ENCODE data around the gene ACOXL.

The ACOXL gene

DNA sequence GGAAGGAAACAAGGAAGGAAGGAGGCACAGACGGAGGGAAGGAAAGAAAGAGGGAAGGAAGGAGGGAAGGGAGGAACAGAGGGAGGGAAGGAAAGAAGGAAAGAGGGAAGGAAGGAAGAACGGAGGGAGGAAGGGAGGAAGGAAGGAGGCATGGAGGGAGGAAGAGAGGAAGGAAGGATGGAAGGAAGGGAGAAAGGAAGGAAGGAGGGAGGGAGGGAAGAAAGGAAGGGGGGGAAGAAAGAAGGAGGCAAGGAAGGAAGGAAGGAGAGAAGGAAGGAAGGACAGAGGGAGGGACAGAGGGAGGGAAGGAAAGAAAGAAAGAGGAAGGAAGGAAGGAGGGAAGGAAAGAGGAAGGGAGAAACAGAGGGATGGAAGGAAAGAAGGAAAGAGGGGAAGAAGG, 7.6 kb upstream of the ACOXL start:
- Histone ChIP-seq H3K9me3 (ENCODE audit: insufficient read depth, low read depth, low read length) (no peaks in the 10 kb centered on the region), H3K4me3 (ENCODE audit: low read length) (no peak overlapping the region), H3K27me3 (ENCODE audit: insufficient read depth, low read length) (0 out of 2 replicates have a peak, but pooled peaks cover 3% of the 10 kb centered on the region), H3K36me3 (ENCODE audit: insufficient read depth, low read length) (no peaks in the 10 kb centered on the region), H3K9ac (ENCODE audit: low read depth, low read length) (no peak overlapping the region), H3K27ac (ENCODE audit: low read depth, low read length) (no peak overlapping the region), H3K4me1 (ENCODE audit: insufficient read depth, low read length) (peaks cover 5% of the 10 kb centered on the region; the same call in 1 of the 2 replicates)
- 87% methylated on average over 2 of the region's 2 CpGs for WGBS

DNA sequence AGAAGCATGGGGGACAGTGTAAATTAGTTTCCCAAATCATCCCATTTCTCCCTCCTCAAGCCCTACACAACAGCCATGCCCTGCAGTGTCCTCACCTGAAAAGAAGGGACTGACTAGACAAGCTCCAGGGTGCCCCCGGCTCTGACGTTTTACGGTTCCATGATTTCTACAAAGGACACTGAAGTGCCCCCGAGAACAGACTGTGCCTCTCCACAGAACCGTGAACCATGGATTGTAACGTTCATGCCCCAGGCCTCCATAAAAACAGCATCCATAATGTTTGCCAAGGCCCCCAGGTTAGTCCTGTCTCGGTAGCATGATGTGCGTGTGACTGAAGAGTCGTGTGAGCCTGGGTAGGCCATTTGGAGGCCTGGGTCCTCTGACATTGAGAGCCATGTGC, 7.0 kb upstream of the ACOXL start:
- peaks cover 5% of the 10 kb centered on the region; the same call in 1 of the 2 replicates for H3K4me1 ChIP-seq (ENCODE audit: insufficient read depth, low read length)
- no peak overlapping the region for H3K4me3 ChIP-seq (ENCODE audit: low read length)
- 0 out of 2 replicates have a peak, but pooled peaks cover 3% of the 10 kb centered on the region for H3K27me3 ChIP-seq (ENCODE audit: insufficient read depth, low read length)
- H3K27ac ChIP-seq (ENCODE audit: low read depth, low read length): no peak overlapping the region
- no peaks in the 10 kb centered on the region for H3K36me3 ChIP-seq (ENCODE audit: insufficient read depth, low read length)
- H3K9ac ChIP-seq (ENCODE audit: low read depth, low read length): no peak overlapping the region
- no peaks in the 10 kb centered on the region for H3K9me3 ChIP-seq (ENCODE audit: insufficient read depth, low read depth, low read length)
- WGBS: 95% methylated on average over 9 of the region's 9 CpGs

DNA sequence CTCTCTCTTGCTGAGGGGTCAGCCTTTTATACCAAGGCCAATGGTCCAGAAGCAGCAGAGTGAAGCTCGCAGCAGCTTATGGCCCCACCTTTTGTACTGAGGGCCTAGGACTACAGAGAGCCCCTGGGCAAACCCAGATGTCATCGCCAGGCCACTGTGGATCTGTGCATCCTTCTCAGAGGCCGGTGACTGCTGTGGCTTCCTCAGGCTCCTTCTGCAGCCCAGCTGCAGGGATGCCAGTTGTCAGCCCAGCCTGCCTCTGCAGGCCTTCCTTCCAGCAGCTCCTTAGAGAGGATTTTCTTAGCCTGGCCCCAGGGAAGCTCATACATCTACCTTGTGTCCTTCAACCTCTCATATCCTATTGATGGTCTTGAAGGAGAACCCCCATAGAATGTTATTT, 6.5 kb upstream of the ACOXL start:
- Histone ChIP-seq H3K4me1 (ENCODE audit: insufficient read depth, low read length) (peaks cover 7% of the 10 kb centered on the region; the same call in 1 of the 2 replicates), H3K36me3 (ENCODE audit: insufficient read depth, low read length) (no peaks in the 10 kb centered on the region), H3K27ac (ENCODE audit: low read depth, low read length) (no peak overlapping the region), H3K9ac (ENCODE audit: low read depth, low read length) (no peak overlapping the region), H3K27me3 (ENCODE audit: insufficient read depth, low read length) (0 out of 2 replicates have a peak, but pooled peaks cover 3% of the 10 kb centered on the region), H3K9me3 (ENCODE audit: insufficient read depth, low read depth, low read length) (no peaks in the 10 kb centered on the region), H3K4me3 (ENCODE audit: low read length) (no peak overlapping the region)
- WGBS: 88% methylated on average over 3 of the region's 3 CpGs

DNA sequence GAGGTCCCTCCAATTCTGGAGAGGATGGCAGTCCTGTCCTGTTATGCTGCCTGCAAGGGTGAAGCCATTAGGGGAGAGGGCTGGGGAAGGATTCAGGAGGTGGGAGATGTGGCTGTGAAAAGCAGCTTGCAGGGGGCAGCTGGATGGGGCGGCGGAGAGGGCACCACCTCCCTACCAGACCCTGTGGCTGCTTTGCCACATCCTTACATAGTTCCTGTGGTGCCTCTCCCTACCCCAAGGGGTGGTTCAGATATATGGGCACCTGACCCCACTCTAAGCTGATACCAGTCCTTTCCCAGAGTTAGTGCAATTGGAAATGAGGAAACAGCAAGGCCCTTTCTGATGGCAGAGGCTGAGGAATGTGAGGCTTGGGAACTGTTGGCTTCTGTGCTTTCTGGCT, 6.1 kb upstream of the ACOXL start:
- Histone ChIP-seq H3K36me3 (ENCODE audit: insufficient read depth, low read length) (no peaks in the 10 kb centered on the region), H3K4me3 (ENCODE audit: low read length) (no peak overlapping the region), H3K4me1 (ENCODE audit: insufficient read depth, low read length) (peaks cover 10% of the 10 kb centered on the region), H3K9me3 (ENCODE audit: insufficient read depth, low read depth, low read length) (no peaks in the 10 kb centered on the region), H3K9ac (ENCODE audit: low read depth, low read length) (no peak overlapping the region), H3K27ac (ENCODE audit: low read depth, low read length) (no peak overlapping the region), H3K27me3 (ENCODE audit: insufficient read depth, low read length) (peaks cover 4% of the 10 kb centered on the region; the same call in 1 of the 2 replicates)
- whole genome bisulfite sequencing: 94% methylated on average over 2 of the region's 2 CpGs

DNA sequence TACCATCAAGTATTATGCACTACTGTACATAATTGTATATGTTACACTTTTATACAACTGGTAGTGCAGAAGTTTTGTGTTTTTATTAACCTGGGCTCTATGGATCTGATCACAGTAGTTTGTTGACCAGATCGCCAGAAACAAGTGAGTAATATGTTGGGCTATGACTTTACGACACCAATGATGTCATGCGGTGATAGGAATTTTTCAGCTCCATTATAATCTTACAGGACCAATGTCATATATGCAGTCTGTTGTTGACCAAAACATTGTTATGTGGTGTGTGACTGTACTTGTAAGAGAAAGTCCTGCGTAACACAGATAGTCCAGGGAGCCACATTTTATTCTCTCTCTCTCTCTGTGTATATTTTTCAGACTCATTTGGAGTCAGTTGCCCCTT, 4.5 kb upstream of the ACOXL start:
- H3K9me3 ChIP-seq (ENCODE audit: insufficient read depth, low read depth, low read length): no peaks in the 10 kb centered on the region
- H3K27ac ChIP-seq (ENCODE audit: low read depth, low read length): no peak overlapping the region
- H3K4me1 ChIP-seq (ENCODE audit: insufficient read depth, low read length): peaks cover 19% of the 10 kb centered on the region
- no peak overlapping the region for H3K9ac ChIP-seq (ENCODE audit: low read depth, low read length)
- no peaks in the 10 kb centered on the region for H3K36me3 ChIP-seq (ENCODE audit: insufficient read depth, low read length)
- H3K4me3 ChIP-seq (ENCODE audit: low read length): no peak overlapping the region
- H3K27me3 ChIP-seq (ENCODE audit: insufficient read depth, low read length): peaks cover 14% of the 10 kb centered on the region
- 94% methylated on average over 4 of the region's 4 CpGs for WGBS

DNA sequence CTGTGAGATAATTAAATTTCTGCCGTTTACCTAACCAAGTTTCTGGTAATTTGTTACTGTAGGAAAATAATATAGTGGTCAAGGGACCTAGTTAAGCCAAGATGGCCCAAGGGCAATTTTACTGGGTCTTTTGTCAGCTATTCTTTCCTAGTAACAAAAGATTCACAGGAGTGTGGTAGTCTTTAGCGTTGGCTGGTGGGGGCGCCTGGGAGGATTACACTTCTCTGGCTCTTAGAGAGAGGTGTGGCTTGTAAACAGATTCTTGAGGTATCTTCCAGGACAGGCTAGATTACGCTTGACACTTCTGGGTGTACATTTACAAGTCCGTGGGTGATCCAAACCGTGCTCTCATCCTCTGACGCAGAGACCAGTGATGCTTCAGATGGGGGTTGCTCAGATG, 3.3 kb upstream of the ACOXL start:
- no peak overlapping the region for H3K27ac ChIP-seq (ENCODE audit: low read depth, low read length)
- no peaks in the 10 kb centered on the region for H3K36me3 ChIP-seq (ENCODE audit: insufficient read depth, low read length)
- no peaks in the 10 kb centered on the region for H3K9me3 ChIP-seq (ENCODE audit: insufficient read depth, low read depth, low read length)
- peaks cover 26% of the 10 kb centered on the region for H3K4me1 ChIP-seq (ENCODE audit: insufficient read depth, low read length)
- H3K27me3 ChIP-seq (ENCODE audit: insufficient read depth, low read length): peaks cover 25% of the 10 kb centered on the region
- no peak overlapping the region for H3K9ac ChIP-seq (ENCODE audit: low read depth, low read length)
- 62% methylated on average over 7 of the region's 7 CpGs for WGBS
- H3K4me3 ChIP-seq (ENCODE audit: low read length): no peak overlapping the region

DNA sequence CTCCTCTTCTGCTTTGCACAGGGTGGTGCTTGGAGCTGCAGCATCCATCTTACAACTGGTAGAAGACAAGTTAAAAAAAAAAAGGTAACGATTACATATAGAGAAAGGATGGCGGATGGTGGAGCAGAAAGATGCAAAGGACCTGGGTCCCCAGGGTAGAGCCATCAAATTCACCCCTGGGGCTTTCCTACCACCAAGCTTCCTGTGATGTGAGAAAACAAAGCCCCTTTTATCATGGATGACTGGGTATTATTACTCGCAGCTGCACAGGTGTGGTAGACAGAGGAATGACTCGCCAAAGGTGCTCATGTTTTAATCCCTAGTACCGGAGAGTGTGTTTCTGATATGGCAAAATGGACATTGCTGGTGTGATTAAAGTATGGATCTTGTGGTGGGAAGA, 1.3 kb upstream of the ACOXL start:
- peaks cover 35% of the 10 kb centered on the region for H3K4me1 ChIP-seq (ENCODE audit: insufficient read depth, low read length)
- no peak overlapping the region for H3K4me3 ChIP-seq (ENCODE audit: low read length)
- H3K36me3 ChIP-seq (ENCODE audit: insufficient read depth, low read length): no peaks in the 10 kb centered on the region
- H3K27me3 ChIP-seq (ENCODE audit: insufficient read depth, low read length): peaks cover 28% of the 10 kb centered on the region
- 77% methylated on average over 5 of the region's 5 CpGs for WGBS
- no peak overlapping the region for H3K27ac ChIP-seq (ENCODE audit: low read depth, low read length)
- no peaks in the 10 kb centered on the region for H3K9me3 ChIP-seq (ENCODE audit: insufficient read depth, low read depth, low read length)
- no peak overlapping the region for H3K9ac ChIP-seq (ENCODE audit: low read depth, low read length)

DNA sequence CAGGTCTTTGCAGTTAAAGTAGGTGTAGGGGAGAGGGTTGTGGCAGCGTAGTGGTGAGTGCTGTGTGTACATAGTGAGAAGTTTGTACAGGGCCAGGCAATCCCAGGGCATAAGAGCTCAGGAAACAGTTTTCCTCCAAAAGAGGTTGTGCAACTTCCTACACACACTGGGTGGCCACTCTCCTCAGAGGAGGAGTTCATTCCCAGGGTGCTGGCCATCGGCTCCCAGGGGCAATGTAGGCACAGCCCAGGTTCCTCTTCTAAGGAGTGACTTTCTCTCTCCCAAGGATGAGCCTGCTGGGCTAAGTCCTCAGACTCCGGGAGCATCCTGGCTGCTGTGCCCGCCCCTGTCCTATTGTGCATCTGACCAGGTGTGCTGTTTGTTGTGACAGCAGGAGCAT, 3.0 kb downstream of the ACOXL start:
- H3K36me3 ChIP-seq (ENCODE audit: insufficient read depth, low read length): no peaks in the 10 kb centered on the region
- WGBS: 57% methylated on average over 4 of the region's 4 CpGs
- H3K9ac ChIP-seq (ENCODE audit: low read depth, low read length): no peak overlapping the region
- peaks cover 39% of the 10 kb centered on the region for H3K4me1 ChIP-seq (ENCODE audit: insufficient read depth, low read length)
- H3K9me3 ChIP-seq (ENCODE audit: insufficient read depth, low read depth, low read length): no peaks in the 10 kb centered on the region
- no peak overlapping the region for H3K27ac ChIP-seq (ENCODE audit: low read depth, low read length)
- H3K27me3 ChIP-seq (ENCODE audit: insufficient read depth, low read length): peaks cover 28% of the 10 kb centered on the region
- no peak overlapping the region for H3K4me3 ChIP-seq (ENCODE audit: low read length)

DNA sequence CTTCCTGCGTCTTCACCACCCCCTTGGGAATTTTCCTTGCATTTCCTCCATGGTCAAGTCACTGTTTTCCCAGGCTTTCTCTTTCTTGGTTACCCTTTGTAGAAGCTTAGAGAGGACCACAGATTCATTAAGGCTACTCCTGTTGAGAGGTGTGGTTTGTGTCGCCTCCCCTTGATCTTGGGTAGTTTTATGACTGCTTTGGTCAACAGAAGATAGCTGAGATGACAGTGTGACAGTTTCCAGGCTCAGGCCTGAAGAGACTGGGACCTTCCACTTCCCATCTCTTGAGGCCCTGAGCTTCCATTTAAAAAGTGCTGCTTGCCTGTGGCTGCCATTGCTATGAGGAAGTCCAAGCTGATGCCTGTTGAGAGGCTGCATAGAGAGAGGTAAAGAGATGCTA, 5.4 kb downstream of the ACOXL start:
- Histone ChIP-seq H3K27ac (ENCODE audit: low read depth, low read length) (no peak overlapping the region), H3K27me3 (ENCODE audit: insufficient read depth, low read length) (peaks cover 16% of the 10 kb centered on the region), H3K4me3 (ENCODE audit: low read length) (no peak overlapping the region), H3K9ac (ENCODE audit: low read depth, low read length) (no peak overlapping the region), H3K9me3 (ENCODE audit: insufficient read depth, low read depth, low read length) (no peaks in the 10 kb centered on the region), H3K36me3 (ENCODE audit: insufficient read depth, low read length) (no peaks in the 10 kb centered on the region), H3K4me1 (ENCODE audit: insufficient read depth, low read length) (peaks cover 41% of the 10 kb centered on the region)
- WGBS: 82% methylated on average over 2 of the region's 2 CpGs

DNA sequence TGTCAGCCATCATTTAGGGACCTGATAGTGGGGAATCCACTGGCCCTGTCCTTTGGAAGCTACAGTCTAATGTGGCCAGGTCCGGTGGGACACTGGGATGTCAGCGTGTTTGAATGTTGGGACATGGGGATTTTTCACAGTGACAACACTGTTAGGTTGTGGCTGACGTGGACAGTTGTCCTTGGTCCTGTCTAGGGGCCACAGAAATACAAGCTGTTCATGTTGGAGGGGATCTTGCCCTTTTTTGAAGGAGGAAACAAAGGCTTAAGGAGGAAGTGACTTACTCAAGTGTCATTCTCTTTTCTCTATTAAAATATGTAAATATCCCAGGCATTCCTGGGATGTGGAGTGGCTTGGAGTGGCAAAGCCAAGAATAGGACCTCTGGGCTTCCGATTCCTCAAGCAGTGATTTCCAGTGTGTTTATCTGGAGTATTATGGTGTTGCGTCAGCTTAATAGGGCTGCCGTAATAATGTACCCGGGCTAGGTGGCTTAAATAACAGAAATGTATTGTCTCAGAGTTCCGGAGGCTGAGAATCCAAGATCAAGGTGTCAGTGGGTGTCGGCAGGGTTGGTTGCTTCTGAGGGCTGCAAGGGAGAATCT, 8.5 kb downstream of the ACOXL start:
- H3K27me3 ChIP-seq (ENCODE audit: insufficient read depth, low read length): no peaks in the 10 kb centered on the region
- WGBS: 88% methylated on average over 9 of the region's 9 CpGs
- H3K9me3 ChIP-seq (ENCODE audit: insufficient read depth, low read depth, low read length): no peaks in the 10 kb centered on the region
- H3K4me1 ChIP-seq (ENCODE audit: insufficient read depth, low read length): peaks cover 30% of the 10 kb centered on the region
- no peaks in the 10 kb centered on the region for H3K36me3 ChIP-seq (ENCODE audit: insufficient read depth, low read length)
- H3K9ac ChIP-seq (ENCODE audit: low read depth, low read length): no peak overlapping the region
- H3K27ac ChIP-seq (ENCODE audit: low read depth, low read length): no peak overlapping the region
- no peak overlapping the region for H3K4me3 ChIP-seq (ENCODE audit: low read length)

DNA sequence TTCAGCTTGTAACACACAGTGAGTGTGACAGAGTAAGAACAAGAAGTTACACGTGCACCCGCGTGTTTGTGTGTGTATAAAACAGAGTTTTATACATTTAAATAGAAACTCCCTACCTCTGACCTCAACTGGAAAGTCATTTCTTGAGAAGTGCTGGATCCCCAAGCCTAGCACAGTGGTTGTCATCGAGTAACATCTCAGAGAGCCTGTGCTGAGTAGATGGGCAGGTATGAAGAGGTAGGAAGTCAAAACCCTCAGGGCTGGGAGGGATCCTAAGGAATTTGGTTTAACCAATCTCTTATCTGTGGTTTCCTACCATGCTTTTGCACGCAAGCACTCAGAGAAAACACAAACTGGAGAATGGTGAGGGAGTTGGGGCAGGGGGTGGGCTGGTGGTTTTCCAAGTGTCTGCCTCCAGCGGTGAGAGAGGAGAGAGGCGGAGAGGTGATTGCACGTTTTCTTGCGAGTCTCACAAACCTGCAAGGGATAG, 9.2 kb downstream of the ACOXL start:
- H3K4me3 ChIP-seq (ENCODE audit: low read length): no peak overlapping the region
- peaks cover 37% of the 10 kb centered on the region for H3K4me1 ChIP-seq (ENCODE audit: insufficient read depth, low read length)
- H3K27ac ChIP-seq (ENCODE audit: low read depth, low read length): no peak overlapping the region
- no peaks in the 10 kb centered on the region for H3K9me3 ChIP-seq (ENCODE audit: insufficient read depth, low read depth, low read length)
- H3K36me3 ChIP-seq (ENCODE audit: insufficient read depth, low read length): no peaks in the 10 kb centered on the region
- H3K9ac ChIP-seq (ENCODE audit: low read depth, low read length): no peak overlapping the region
- WGBS: 33% methylated on average over 6 of the region's 9 CpGs
- no peaks in the 10 kb centered on the region for H3K27me3 ChIP-seq (ENCODE audit: insufficient read depth, low read length)

DNA sequence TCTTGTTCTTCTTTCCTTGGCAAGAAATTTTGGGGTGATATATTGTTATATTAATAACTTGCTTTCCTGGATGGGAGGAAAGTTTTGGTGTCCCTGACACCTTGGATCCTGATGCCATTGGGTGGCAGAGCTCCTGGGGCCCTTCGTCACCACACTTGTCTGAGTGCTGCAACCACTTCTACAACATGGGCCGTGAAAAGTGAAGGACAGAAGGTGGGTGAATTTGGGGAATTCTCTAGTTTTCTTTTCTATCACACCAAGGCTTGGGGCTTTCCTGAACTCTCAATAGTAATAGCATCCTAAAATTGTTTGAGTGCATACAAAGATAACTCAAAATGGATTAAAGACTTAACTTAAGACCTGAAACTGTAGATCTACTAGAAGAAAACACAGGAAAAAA, 10.0 kb downstream of the ACOXL start:
- Histone ChIP-seq H3K36me3 (ENCODE audit: insufficient read depth, low read length) (no peaks in the 10 kb centered on the region), H3K4me3 (ENCODE audit: low read length) (no peak overlapping the region), H3K4me1 (ENCODE audit: insufficient read depth, low read length) (peaks cover 42% of the 10 kb centered on the region), H3K27ac (ENCODE audit: low read depth, low read length) (no peak overlapping the region), H3K9me3 (ENCODE audit: insufficient read depth, low read depth, low read length) (no peaks in the 10 kb centered on the region), H3K27me3 (ENCODE audit: insufficient read depth, low read length) (no peaks in the 10 kb centered on the region), H3K9ac (ENCODE audit: low read depth, low read length) (no peak overlapping the region)
- 100% methylated on average over 1 of the region's 2 CpGs for WGBS
